Activated B cell treated with CpG ODN at 0.5 μM for 24 hours (primary cell): ENCODE data around the gene ADAMTS16. TPM values are rescaled to one million over a fixed set of nuclear protein-coding genes. Genes with fewer than 3 reads are reported as not detected.

ENCODE experiments used
- ATAC-seq: fragments of 200-7000 bp; cut with Tn5 transposase; one replicate; pipeline ENCODE4 v1.10.0; 2021; ENCODE audit warnings: low read depth, mild to moderate bottlenecking, moderate library complexity
- CTCF ChIA-PET: fragments of 350-600 bp; sonication (Branson Sonifier 250); formaldehyde crosslinking; loops from one replicate; lab custom pipeline; 2021; ENCODE audit warnings: antibody characterized with exemption; lab: Charles Lee
- POLR2A ChIA-PET: fragments of 350-600 bp; sonication (Branson Sonifier 250); formaldehyde crosslinking; loops from one replicate; lab custom pipeline; 2021; ENCODE audit warnings: antibody characterized with exemption; lab: Charles Lee
- DNase-seq: peaks from one replicate; pipeline ENCODE4 v3.0.0; 2022
- H3K27ac Mint-ChIP-seq: one replicate; pipeline ENCODE4 v1.8.0; 2020; ENCODE audit warnings: mixed read lengths
- H3K27me3 Mint-ChIP-seq: one replicate; pipeline ENCODE4 v1.8.0; 2021; ENCODE audit warnings: mixed read lengths
- H3K36me3 Mint-ChIP-seq: one replicate; pipeline ENCODE4 v1.8.0; 2021; ENCODE audit warnings: low read depth, mixed read lengths
- H3K4me1 Mint-ChIP-seq: one replicate; pipeline ENCODE4 v1.8.0; 2021; ENCODE audit warnings: mixed read lengths
- H3K4me3 Mint-ChIP-seq: one replicate; pipeline ENCODE4 v1.8.0; 2020; ENCODE audit warnings: mild to moderate bottlenecking, mixed read lengths
- H3K9me3 Mint-ChIP-seq: one replicate; pipeline ENCODE4 v1.8.0; 2020; ENCODE audit warnings: mixed read lengths
- CTCF ChIP-seq: fragments of 200-600 bp; IDR thresholded peaks from one replicate; pipeline ENCODE4 v1.8.0; 2022; ENCODE audit warnings: antibody characterized with exemption, mild to moderate bottlenecking
- intact Hi-C: fragments of 100-400 bp; cut with micrococcal nuclease; formaldehyde crosslinking; loops from one replicate; pipeline ENCODE4 v1.15.1; 2024
- total RNA-seq: library from RNA; stranded (reverse); gene quantifications from 2 replicates; pipeline ENCODE4 v1.2.3, GENCODE V29; 2022

The ADAMTS16 gene
- total RNA-seq, 1 donor from 2014 or later = not detected

GRCh38 chr5:5146530-5147160 lies 6.5 kb downstream of the ADAMTS16 start:
- Mint-ChIP-seq H3K36me3 (no peaks in the 10 kb centered on the region), H3K27me3 (peaks cover 3% of the 10 kb centered on the region), H3K9me3 (peaks cover 3% of the 10 kb centered on the region), H3K27ac (no peak overlapping the region), H3K4me3 (no peak overlapping the region), H3K4me1 (no peaks in the 10 kb centered on the region)
- CTCF ChIA-PET = no interaction called here
- no peak for TF ChIP-seq CTCF
- DNase-seq = no peak
- intact Hi-C loops = no loop called here
- no peak for ATAC-seq
- POLR2A ChIA-PET = no interaction called here

GRCh38 chr5:5149154-5149553 lies 9.0 kb downstream of the ADAMTS16 start:
- no peaks in the 10 kb centered on the region for H3K4me1 Mint-ChIP-seq
- no peak overlapping the region for H3K27ac Mint-ChIP-seq
- no peaks in the 10 kb centered on the region for H3K27me3 Mint-ChIP-seq
- no peak overlapping the region for H3K4me3 Mint-ChIP-seq
- ATAC-seq (no peak), DNase-seq (no peak)
- no peaks in the 10 kb centered on the region for H3K36me3 Mint-ChIP-seq
- ChIA-PET CTCF (no interaction called here), POLR2A (no interaction called here)
- intact Hi-C loops = no loop called here
- H3K9me3 Mint-ChIP-seq = peaks cover 5% of the 10 kb centered on the region
- no peak for TF ChIP-seq CTCF

- Mint-ChIP-seq H3K4me3 (no peak overlapping the region), H3K4me1 (no peaks in the 10 kb centered on the region), H3K36me3 (no peaks in the 10 kb centered on the region), H3K27me3 (no peaks in the 10 kb centered on the region), H3K9me3 (peaks cover 5% of the 10 kb centered on the region), H3K27ac (no peak overlapping the region)
- DNase-seq (no peak), ATAC-seq (no peak)
- intact Hi-C loops = no loop called here
- no peak for TF ChIP-seq CTCF
- POLR2A ChIA-PET = no interaction called here
- CTCF ChIA-PET = no interaction called here
Observed at GRCh38 chr5:5150667-5151066, 10.5 kb downstream of the ADAMTS16 start.

- Mint-ChIP-seq H3K4me1 (no peaks in the 10 kb centered on the region), H3K27ac (no peak overlapping the region), H3K27me3 (no peaks in the 10 kb centered on the region), H3K36me3 (no peaks in the 10 kb centered on the region), H3K4me3 (no peak overlapping the region), H3K9me3 (peaks cover 5% of the 10 kb centered on the region)
- ATAC-seq (no peak), DNase-seq (no peak)
- POLR2A ChIA-PET = no interaction called here
- TF ChIP-seq CTCF = no peak
- intact Hi-C loops = no loop called here
- CTCF ChIA-PET = no interaction called here
Observed at GRCh38 chr5:5154733-5155132, 14.6 kb downstream of the ADAMTS16 start.

GRCh38 chr5:5155617-5156016 lies 15.5 kb downstream of the ADAMTS16 start:
- intact Hi-C loops = no loop called here
- no peaks in the 10 kb centered on the region for H3K27me3 Mint-ChIP-seq
- no peaks in the 10 kb centered on the region for H3K4me1 Mint-ChIP-seq
- ATAC-seq (no peak), DNase-seq (no peak)
- CTCF ChIA-PET = no interaction called here
- no peak for TF ChIP-seq CTCF
- H3K36me3 Mint-ChIP-seq = no peaks in the 10 kb centered on the region
- POLR2A ChIA-PET = no interaction called here
- no peak overlapping the region for H3K4me3 Mint-ChIP-seq
- H3K9me3 Mint-ChIP-seq = peaks cover 5% of the 10 kb centered on the region
- no peak overlapping the region for H3K27ac Mint-ChIP-seq
